HepG2 (cell line): Measurements from ENCODE around the gene PBX2. TPM values are rescaled to one million over a fixed set of nuclear protein-coding genes. Genes with fewer than 3 reads are reported as not detected.

Experiments used
- ATAC-seq: fragments of 200-7000 bp; cut with Tn5 transposase; 3 replicates; pipeline ENCODE4 v1.9.1; 2020; ENCODE audit warnings: mild to moderate bottlenecking, moderate library complexity
- BruUV-seq: library from RNA; stranded (reverse); fragments of 400-500 nt; replicated peaks from 2 replicates; lab custom pipeline; 2021; lab: Mats Ljungman, UMichigan
- CTCF ChIA-PET: fragments of 300-600 bp; formaldehyde crosslinking; extraction: SDS; loops from one replicate; lab custom pipeline; 2021; ENCODE audit warnings: low total read pairs, inconsistent platforms, low intra/inter-chr PET ratio; lab: Yijun Ruan, JAX
- POLR2A ChIA-PET: fragments of 350-600 bp; sonication (Branson Sonifier 250); formaldehyde crosslinking; loops from one replicate; lab custom pipeline; 2020; ENCODE audit warnings: antibody characterized with exemption, inconsistent platforms; lab: Yijun Ruan, JAX
- DNase-seq: peaks from one replicate; pipeline ENCODE4 v3.0.0-alpha.2; 2015; ENCODE audit warnings: low spot score
- FAIRE-seq: peaks from 3 replicates; lab custom pipeline; 2011; peaks lifted over from hg19 to GRCh38; lab: Jason Lieb, UNC
- H2AFZ ChIP-seq: one replicate; pipeline ENCODE4 v1.6.1; 2011; ENCODE audit warnings: low read length, inconsistent platforms
- H3K27ac ChIP-seq: fragments of 300-600 bp; 3 replicates; pipeline ENCODE4 v1.8.0; 2011; ENCODE audit warnings: mixed run types, mild to moderate bottlenecking, mixed read lengths, low read length, inconsistent platforms; ENCODE audit not compliant: insufficient read depth; ENCODE audit errors: extremely low read length
- H3K27me3 ChIP-seq, 2 experiments: fragments of 200-600 bp in 1 of 2; 2 replicates in 1 of 2; 3 replicates in 1 of 2; pipeline versions ENCODE4 v1.6.0 to v1.8.0; 2011; ENCODE audit warnings: low read length in 2 of 2, mild to moderate bottlenecking in 2 of 2, moderate library complexity in 2 of 2, inconsistent platforms in 1 of 2; ENCODE audit not compliant: insufficient read depth in 2 of 2, control insufficient read depth in 1 of 2
- H3K36me3 ChIP-seq, 2 experiments: fragments of 200-600 bp in 1 of 2; replicated peaks in 1 of 2; 2 replicates in 1 of 2; 3 replicates in 1 of 2; pipeline versions ENCODE4 v1.5.1 to v1.8.0; 2011; ENCODE audit warnings: low read length in 2 of 2, inconsistent platforms in 1 of 2; ENCODE audit not compliant: insufficient read depth in 2 of 2, control insufficient read depth in 1 of 2
- H3K4me1 ChIP-seq: 2 replicates; pipeline ENCODE4 v1.5.1; 2012; ENCODE audit warnings: low read length, inconsistent platforms; ENCODE audit not compliant: insufficient read depth
- H3K4me2 ChIP-seq: 2 replicates; pipeline ENCODE4 v1.6.0; 2011; ENCODE audit warnings: low read depth, low read length, inconsistent platforms
- H3K4me3 ChIP-seq, 3 experiments: fragments of 200-600 bp in 1 of 3; sonication (generic), shearing (Covaris generic) in 1 of 3; replicated peaks in 1 of 3; 2 replicates each; pipeline ENCODE4 v1.5.1; 2011 to 2016; ENCODE audit warnings: low read length in 3 of 3, inconsistent platforms in 2 of 3, low read depth in 2 of 3, mild to moderate bottlenecking in 2 of 3, control low read depth in 1 of 3, mixed read lengths in 1 of 3; ENCODE audit not compliant: insufficient read depth in 1 of 3
- H3K79me2 ChIP-seq: one replicate; pipeline ENCODE4 v1.6.1; 2011; ENCODE audit warnings: low read length, inconsistent platforms; ENCODE audit not compliant: insufficient read depth
- H3K9ac ChIP-seq: 2 replicates; pipeline ENCODE4 v1.6.0; 2011; ENCODE audit warnings: mild to moderate bottlenecking, low read depth, low read length, inconsistent platforms; ENCODE audit not compliant: insufficient read depth
- H3K9me3 ChIP-seq: 2 replicates; pipeline ENCODE4 v1.5.1; 2012; ENCODE audit warnings: mild to moderate bottlenecking, low read length
- H4K20me1 ChIP-seq: 2 replicates; pipeline ENCODE4 v1.6.0; 2011; ENCODE audit warnings: inconsistent platforms, mild to moderate bottlenecking, low read length, moderate library complexity; ENCODE audit not compliant: insufficient read depth
- CCDC6 ChIP-seq: sonication (generic); formaldehyde crosslinking; IDR thresholded peaks from 2 replicates; pipeline ENCODE4 v1.8.1; 2022; ENCODE audit warnings: mild to moderate bottlenecking, missing genetic modification reagents, moderate library complexity
- CENPT ChIP-seq: sonication (generic); formaldehyde crosslinking; IDR thresholded peaks from 2 replicates; pipeline ENCODE4 v1.8.0; 2022; ENCODE audit warnings: low read depth, mild to moderate bottlenecking, moderate library complexity, missing genetic modification reagents
- FOXA1 ChIP-seq, 2 experiments: fragments of 450-650 bp in 1 of 2; sonication (generic) in 1 of 2; formaldehyde crosslinking in 1 of 2; IDR thresholded peaks; 2 replicates each; pipeline versions ENCODE4 v1.4.0 to v1.6.1; 2016 to 2020; ENCODE audit warnings: missing genetic modification reagents in 1 of 2
- FOXO1 ChIP-seq: sonication (generic); formaldehyde crosslinking; IDR thresholded peaks from 2 replicates; pipeline ENCODE4 v1.4.0; 2020; ENCODE audit warnings: missing genetic modification reagents
- NFATC3 ChIP-seq: sonication (generic); formaldehyde crosslinking; IDR thresholded peaks from 2 replicates; pipeline ENCODE4 v1.5.1; 2020; ENCODE audit warnings: mild to moderate bottlenecking, missing genetic modification reagents
- TCF12 ChIP-seq, 2 experiments: fragments of 450-650 bp in 1 of 2; sonication (generic) in 1 of 2; formaldehyde crosslinking in 1 of 2; IDR thresholded peaks; 2 replicates each; pipeline versions ENCODE4 v1.6.1 to v1.8.0; 2017 to 2022; ENCODE audit warnings: antibody characterized with exemption in 1 of 2, mild to moderate bottlenecking in 1 of 2, missing genetic modification reagents in 1 of 2, moderate library complexity in 1 of 2
- YEATS2 ChIP-seq: sonication (generic); formaldehyde crosslinking; IDR thresholded peaks from 2 replicates; pipeline ENCODE4 v1.4.0; 2020; ENCODE audit warnings: missing genetic modification reagents, borderline replicate concordance
- ZFP36 ChIP-seq: fragments of 150-350 bp; IDR thresholded peaks from 2 replicates; pipeline ENCODE4 v1.6.1; 2018; ENCODE audit warnings: borderline replicate concordance, low read length, low read depth; ENCODE audit not compliant: partially characterized antibody
- WGBS: methylation state at CpG from one replicate; pipeline ENCODE4 v1.1.6; 2017; ENCODE audit warnings: low lambda C conversion rate; 5-methylcytosine and 5-hydroxymethylcytosine counted together
- in situ Hi-C: cut with HindIII; loops from 2 replicates; pipeline ENCODE4 v1.10.0; 2017; ENCODE audit warnings: low pct_unique_long_range_greater_than_20kb; ENCODE audit not compliant: extremely low pct_ligation_motif_present
- intact Hi-C: fragments of 100-400 bp; cut with micrococcal nuclease; formaldehyde crosslinking; loops from one replicate; pipeline ENCODE4 v1.10.0; 2022; ENCODE audit not compliant: unreplicated experiment
- polyA plus RNA-seq, 8 experiments: library from polyadenylated mRNA; depleted of rRNA in 3 of 8; stranded (reverse) in 7 of 8; unstranded in 1 of 8; fragments of >200 nt; fragmentation: Illumina TruSeq in 4 of 8; extraction: Trizol in 4 of 8; gene quantifications; 2 replicates each; pipeline versions ENCODE4 v1.2.1 to v1.2.3, GENCODE V29; 2011 to 2016; ENCODE audit warnings: low read depth in 4 of 8, missing spikeins in 1 of 8, mixed read lengths in 1 of 8; ENCODE audit not compliant: insufficient read depth in 1 of 8
- total RNA-seq, 5 experiments: library from RNA; depleted of rRNA; stranded (reverse); fragments of >200 nt; fragmentation: Illumina TruSeq; extraction: Trizol; gene quantifications; 2 replicates each; pipeline ENCODE4 v1.2.3, GENCODE V29; 2016; ENCODE audit warnings: low read depth in 1 of 5

PBX2 gene
- total and polyA plus RNA-seq, 2 of the 13 experiments (the other 11 are each of a cell fraction or from before 2014, with no cell fraction given), result 42.3 to 77.8 TPM

GRCh38 chr6:32198345-32198696 lies 8.3 kb upstream of the PBX2 start:
- peaks cover 43% of the 10 kb centered on the region for H3K4me1 ChIP-seq
- FAIRE-seq, result no peak
- no TSS peak for BruUV-seq
- DNase-seq, result no peak
- no peaks in the 10 kb centered on the region for H3K36me3 ChIP-seq
- POLR2A ChIA-PET, result interaction anchor here (1.1 kb wide), 1 partner anchor 22 kb away, joined by 8 read pairs; the partner anchor contains the start of gene AGPAT1
- H4K20me1 ChIP-seq, result no peaks in the 10 kb centered on the region
- H3K27me3 ChIP-seq, result peaks cover 2 to 24% of the 10 kb centered on the region in 2 experiments; a peak in 4 of 5 replicates
- no peak overlapping the region for H3K4me2 ChIP-seq
- CTCF ChIA-PET, result no interaction called here
- WGBS, result 34% methylated on average over 3 of the region's 3 CpGs
- intact Hi-C loops (loop anchor here (5.0 kb wide), 2 partner anchors 34 to 81 kb away; no protein-coding TSS in a partner anchor), in situ Hi-C loops (no loop called here)
- H3K79me2 ChIP-seq, result no peaks in the 10 kb centered on the region
- TF ChIP-seq TCF12 (IDR thresholded peaks at IDR 0.05) (no peak), TCF12 (CRISPR knock-in tag; IDR thresholded peaks at IDR 0.05) (no peak), FOXO1 (CRISPR knock-in tag) (no peak), CENPT (no peak), ZFP36 (no peak), CCDC6 (no peak), FOXA1 (IDR thresholded peaks at IDR 0.05) (no peak), FOXA1 (CRISPR knock-in tag; IDR thresholded peaks at IDR 0.05) (no peak), NFATC3 (CRISPR knock-in tag) (no peak), YEATS2 (CRISPR knock-in tag) (no peak)
- no peak for ATAC-seq
- no peak overlapping the region for H2AFZ ChIP-seq
- no peak overlapping the region for H3K4me3 ChIP-seq
- H3K27ac ChIP-seq, result no peak overlapping the region
- no peak overlapping the region for H3K9ac ChIP-seq
- H3K9me3 ChIP-seq, result no peaks in the 10 kb centered on the region
